ENCODE data around the gene MLPH. TPM values are rescaled to one million over a fixed set of nuclear protein-coding genes. Genes with fewer than 3 reads are reported as not detected.

Gene MLPH
- total RNA-seq, 1 donor from 2014 or later, result 0.20 TPM

DNA sequence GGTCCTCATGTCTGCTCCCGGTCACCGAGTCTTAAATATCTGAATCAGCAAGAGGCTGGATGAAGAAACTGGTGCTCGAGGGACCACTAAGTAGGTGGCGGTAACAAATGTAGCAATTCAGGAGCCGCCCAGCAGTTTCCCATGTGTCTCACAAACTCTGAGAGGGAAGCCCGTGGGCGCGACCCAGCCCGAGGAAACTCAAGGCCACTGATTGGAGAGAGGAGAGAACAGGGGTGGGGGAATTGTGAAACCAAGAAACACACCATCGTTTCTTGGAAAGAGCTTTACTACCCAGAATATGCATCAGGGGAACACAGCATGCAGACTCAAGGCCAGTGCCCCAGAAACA lies 10.8 kb downstream of the MLPH start:
- no peak for DNase-seq (ENCODE audit: low read depth in 2 of 2)

GRCh38 chr2:237498341-237498740 lies 11.3 kb downstream of the MLPH start:
- no peak for DNase-seq (ENCODE audit: low read depth in 2 of 2)

GRCh38 chr2:237500681-237501424 lies 13.8 kb downstream of the MLPH start:
- DNase-seq (ENCODE audit: low read depth in 2 of 2), result peak in 1 of 2 donors; percentile 95

DNA sequence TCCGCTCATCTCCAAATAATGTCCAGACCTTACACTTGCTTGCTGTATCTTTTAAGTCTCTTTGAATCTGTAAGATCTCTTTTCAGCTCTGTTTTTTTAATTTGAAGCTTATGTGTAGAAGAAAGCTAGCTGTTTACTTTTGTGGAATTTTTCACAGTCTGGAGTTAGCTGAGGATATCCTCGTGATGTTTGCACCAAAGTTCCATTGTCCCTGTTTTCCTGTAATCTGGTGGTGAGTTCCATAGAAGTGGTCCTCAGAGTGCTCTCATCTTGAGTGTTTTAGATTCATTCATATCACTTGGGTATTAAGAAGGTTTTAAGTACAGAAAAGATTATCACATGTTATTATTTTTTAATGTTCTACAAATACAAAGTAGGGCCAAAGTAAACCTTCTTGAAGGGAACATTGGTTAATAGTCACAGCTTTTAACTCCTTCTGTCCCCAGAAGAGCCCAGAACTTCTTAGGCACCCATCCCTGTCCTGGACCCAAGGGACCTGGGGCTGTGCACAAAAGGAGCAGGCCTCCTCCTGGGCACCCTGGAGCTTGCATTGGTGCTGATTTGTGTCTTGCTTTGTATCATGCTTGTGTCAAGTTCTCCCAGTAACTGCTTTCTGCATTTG lies 15.0 kb downstream of the MLPH start:
- DNase-seq (ENCODE audit: low read depth in 2 of 2), result peak; percentile 50 to 65

DNA sequence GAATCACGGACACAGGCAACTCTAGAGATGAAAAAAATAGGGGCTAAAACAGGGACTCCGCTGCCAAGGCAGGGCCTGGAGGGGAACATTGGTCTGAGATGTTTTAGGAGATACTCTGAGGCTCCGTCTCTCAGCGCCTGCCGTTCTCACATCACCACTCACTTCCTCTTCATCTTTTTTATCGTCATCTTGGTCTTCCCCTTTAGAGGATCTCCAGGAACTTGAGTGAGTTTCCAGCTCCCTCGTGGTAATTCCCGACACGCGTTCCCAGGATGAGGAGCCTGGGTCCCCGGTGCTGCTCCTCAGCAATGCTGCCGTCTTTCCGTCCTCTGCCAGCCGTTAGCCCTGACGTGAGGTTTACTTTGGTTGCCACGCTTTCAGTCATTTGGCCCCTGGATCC lies 16.1 kb downstream of the MLPH start:
- DNase-seq (ENCODE audit: low read depth in 2 of 2), result no peak

DNA sequence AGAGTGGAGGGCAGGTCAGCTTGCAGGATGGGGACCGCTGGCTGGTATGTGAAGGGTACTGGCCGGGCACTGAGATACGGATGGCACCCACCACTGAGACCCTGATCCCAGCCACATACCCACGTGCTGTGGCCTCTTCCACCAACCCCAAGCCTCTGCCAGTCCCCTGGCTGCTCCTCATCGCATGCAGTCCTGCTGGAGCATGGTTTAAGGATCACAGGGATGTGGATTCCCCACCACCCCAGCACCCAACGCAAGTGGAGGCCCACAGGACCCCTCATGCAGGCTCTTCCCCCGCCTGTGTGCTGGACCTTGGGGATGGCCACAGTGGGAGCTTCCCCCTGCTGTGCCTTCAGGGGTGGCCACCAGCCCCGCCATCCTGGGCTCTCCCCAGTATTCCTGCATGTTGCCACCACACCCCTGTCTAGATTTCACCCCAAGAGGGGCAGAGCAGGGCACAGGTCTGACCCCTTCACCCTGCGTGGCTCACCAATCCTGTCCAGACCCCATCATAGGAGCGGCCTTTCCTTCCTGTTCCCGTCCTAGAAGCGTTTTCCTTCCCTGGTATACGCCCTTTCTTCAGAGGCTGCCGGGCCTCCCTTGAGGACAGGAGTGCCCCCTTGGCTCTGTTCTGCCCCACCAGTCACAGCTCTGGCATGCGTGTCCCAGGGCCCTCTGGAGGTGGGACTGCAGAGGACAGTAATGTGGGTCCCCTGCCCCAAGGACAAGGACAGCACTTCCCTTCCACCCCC lies 18.3 kb downstream of the MLPH start:
- no peak for DNase-seq (ENCODE audit: low read depth in 2 of 2)

DNA sequence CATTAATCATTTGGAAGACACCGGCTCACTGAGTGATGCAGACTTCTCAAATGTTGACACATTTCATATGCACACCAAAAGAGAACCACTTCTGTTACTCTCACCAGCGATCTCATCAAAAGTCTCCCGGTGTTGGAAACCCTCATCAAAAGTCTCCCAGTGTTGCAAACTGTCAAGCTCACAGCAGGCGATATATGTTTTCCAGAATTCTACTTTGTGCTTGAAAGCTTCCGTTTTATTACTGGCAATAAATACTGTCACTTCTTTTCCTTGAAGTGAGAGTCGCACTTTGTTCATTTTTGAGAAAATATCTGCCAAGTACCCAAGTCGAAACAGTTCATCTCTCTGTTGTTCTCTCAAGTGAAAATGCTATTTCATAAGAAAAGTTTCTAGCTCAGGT lies 20.5 kb downstream of the MLPH start:
- DNase-seq (ENCODE audit: low read depth in 2 of 2), result no peak

DNA sequence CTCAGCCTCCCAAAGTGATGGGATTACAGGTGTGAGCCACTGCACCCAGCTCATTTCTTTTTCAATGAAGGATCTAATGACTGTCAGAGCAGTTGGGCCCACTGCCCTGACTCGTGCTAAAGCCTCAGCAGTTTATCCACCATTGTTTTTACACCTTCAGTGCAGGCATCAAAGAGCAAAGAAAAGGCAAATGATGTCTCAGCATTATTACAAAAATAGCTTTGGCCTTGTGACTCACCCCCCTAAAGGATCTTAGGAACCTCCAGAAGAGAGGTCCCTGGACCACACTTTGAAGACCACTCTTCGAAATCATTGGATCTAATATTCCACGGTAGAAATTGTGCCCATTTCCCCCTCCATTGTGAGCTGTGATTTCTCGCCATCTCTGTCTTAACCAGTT lies 21.3 kb downstream of the MLPH start:
- no peak for DNase-seq (ENCODE audit: low read depth in 2 of 2)

- DNase-seq (ENCODE audit: low read depth in 2 of 2), result peak in 1 of 2 donors; percentile 19
These were observed 22.1 kb downstream of the MLPH start for GRCh38 chr2:237509151-237509550.

DNA sequence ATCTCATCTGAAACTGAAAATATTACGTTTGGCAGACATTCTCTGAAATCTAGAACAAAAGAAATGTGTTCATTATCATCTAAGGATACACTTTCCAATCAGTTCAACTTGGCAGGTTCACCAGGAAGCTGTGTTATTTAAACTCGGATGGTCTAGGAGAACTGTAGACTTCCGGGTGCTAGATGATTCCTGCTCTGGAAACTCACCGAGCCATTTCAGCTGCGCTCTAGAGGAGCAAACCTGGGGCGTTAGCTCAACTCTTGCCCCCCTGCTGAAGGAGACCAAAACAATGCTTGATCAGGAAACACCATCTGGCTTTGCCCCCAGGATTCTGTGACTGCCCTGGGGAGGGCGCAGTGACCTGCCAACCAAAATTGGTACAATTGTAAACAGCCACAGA lies 22.9 kb downstream of the MLPH start:
- peak; percentile 64 to 69 for DNase-seq (ENCODE audit: low read depth in 2 of 2)

- no peak for DNase-seq (ENCODE audit: low read depth in 2 of 2)
These were observed 23.6 kb downstream of the MLPH start for GRCh38 chr2:237510502-237511217.

DNA sequence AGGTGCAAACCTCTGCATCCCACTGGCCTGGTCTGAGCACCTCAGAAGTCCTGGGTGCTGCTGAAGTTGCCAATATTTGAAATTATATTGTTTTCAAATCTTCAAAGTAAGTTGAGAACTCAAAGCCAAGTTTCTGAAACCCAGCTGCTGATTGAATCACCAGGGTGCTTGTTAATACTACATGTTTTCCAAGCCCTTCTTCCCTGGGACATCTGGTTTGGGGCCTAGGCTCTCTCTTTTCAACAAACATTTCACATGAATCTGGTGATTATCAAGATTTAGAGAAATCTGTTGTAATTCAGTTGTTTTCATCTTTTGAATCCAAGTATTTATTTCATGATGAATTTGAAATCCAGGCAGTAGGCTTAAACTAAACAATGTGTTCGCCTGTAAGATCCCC lies 24.4 kb downstream of the MLPH start:
- no peak for DNase-seq (ENCODE audit: low read depth in 2 of 2)

DNA sequence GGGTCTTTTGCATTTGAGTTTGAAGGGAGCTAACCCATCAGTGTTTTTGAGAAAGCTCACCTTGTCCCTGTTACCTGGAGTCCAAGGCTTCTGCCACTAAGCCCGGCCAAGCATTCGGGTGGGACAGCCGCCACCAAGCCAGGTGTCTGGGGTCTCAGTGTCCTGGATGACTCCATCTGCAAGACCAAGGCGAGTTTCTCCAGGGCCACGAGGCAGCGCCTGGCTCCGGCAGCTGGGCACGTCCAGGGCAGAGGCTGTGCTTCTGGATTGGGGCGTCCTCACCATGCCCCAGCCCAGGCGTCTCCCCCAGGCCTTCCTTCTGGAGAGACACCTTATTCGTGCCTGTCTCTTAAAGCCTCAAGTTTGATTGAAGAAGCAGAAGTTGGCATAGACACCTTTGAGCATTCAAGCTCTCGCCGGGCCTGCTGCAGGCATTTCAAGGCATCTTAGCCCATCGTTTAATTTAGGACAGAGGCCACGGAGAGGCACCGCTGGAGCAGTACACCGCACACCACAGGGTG lies 24.9 kb downstream of the MLPH start:
- no peak for DNase-seq (ENCODE audit: low read depth in 2 of 2)

DNA sequence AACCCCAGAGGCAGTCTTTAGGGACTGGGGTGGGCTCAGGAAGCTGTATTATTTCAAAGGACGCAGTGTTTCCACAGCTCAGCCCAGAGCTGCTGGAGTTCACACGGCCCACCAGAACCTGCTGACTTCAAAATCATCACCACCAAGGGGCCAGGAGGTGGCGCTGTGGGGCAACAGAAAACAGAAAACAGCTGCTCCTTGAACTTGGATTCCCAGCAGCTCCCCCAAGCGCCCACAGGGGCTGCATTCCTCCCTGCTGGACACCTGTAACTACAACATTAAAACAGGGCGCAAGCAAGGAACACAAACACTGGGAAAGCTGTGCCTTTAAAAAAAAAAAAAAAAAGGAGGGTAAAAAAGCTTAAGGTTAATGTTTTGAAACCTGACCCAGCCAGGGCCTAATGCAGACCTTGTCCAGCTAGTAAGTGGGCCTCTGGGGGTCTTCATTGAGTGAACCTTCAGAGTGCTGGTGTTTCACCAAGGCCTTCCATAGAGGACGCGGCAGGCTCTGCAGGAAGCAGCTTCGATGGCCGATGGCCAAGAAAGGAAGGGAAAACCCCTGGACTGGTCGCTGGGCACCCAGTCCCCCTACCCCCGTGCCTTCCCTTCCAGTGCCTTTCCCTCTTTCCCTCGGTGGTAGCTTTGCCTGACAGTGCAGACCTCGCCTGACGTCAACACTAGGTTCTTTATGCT lies 25.9 kb downstream of the MLPH start:
- peak; percentile 89 to 92 for DNase-seq (ENCODE audit: low read depth in 2 of 2)

DNA sequence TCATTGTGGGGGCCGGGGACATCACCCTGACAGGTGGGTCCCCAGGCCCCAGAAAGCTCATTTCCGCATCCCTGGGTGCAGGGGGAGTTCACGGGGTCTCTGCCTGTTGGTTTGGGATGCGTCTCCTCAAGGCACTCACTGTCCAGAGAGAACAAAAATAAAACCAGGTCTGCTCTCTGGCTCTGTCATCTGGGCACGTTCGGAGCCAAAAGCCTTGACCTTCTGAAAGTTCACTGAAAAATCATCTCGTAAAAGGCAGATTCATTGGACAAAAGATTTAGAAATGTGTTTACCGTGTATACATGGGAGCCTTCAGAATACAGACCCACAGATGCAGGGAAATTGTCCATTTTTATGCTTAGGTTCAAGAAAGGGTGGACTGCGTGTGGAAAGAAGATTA lies 26.6 kb downstream of the MLPH start:
- DNase-seq (ENCODE audit: low read depth in 2 of 2), result no peak

- no peak for DNase-seq (ENCODE audit: low read depth in 2 of 2)
These were observed 27.6 kb downstream of the MLPH start for GRCh38 chr2:237514474-237515130.

DNA sequence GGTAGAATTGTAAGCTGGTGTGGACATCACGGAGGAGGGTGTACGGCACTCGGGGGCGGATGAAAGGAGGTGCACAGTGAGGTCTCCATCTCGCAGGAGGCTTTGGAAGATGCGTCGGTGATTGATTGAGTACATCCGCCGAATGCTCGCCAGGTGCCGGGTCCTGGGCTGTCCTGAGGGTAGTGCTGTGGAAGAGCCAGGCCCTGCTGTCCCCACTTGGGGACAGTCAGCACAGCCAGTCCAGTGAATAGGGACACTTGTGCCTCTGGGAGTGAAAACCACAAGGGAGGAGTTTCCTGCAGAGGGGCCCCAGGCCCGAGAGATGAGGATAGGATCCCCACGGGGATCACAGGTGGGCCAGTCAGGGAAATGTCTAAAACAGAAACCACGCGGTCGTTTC lies 28.1 kb downstream of the MLPH start:
- DNase-seq (ENCODE audit: low read depth in 2 of 2), result no peak

DNA sequence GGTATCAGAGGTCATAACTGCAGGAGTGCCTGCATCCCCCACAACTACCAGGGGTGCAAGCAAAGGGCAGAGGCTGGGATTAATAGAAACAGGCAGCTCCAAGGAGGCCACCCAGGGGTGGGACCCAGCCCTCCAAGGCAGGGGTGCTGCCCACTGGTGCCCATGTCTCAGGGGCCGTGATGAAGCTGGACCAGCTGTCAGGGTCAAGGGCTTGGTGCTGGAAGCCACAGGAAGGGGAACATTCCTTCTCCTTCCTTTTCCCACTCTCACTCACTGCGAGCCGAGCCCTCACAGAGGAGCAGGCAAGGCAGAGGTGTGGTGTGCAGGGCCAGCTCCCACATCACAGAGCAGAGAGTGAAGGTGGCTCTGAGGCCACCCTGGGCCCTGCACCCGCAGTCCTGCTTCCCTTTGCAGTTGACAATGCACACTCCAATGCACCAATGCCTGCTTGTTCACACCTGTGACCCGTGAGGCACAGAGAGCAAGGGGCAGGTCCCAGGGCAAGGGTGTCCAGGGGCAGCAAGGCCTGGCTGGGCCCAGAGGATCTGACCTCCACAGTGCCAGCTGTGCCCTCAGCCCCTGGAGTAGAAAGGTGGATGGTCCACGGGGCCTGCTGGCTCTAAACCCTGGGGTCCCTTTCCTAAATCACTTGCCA lies 28.7 kb downstream of the MLPH start:
- no peak for DNase-seq (ENCODE audit: low read depth in 2 of 2)

DNA sequence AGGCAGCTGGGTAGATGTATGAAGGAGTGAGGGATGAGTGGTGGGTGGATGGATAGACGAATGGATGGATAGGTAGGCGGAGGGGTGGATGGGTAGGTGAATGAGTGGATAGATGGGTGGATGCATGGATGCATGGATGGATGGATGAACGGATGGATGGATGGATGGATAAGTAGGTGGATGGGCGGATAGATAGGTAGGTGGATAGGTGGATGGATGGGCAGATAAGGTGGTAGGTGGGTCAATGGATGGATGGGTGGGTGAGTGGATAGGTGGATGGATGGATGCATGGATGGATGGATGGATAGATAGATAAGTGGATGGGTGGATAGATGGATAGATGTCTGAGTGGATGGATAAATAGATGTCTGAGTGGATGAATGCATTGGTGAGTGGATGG lies 30.1 kb downstream of the MLPH start:
- no peak for DNase-seq (ENCODE audit: low read depth in 2 of 2)

DNA sequence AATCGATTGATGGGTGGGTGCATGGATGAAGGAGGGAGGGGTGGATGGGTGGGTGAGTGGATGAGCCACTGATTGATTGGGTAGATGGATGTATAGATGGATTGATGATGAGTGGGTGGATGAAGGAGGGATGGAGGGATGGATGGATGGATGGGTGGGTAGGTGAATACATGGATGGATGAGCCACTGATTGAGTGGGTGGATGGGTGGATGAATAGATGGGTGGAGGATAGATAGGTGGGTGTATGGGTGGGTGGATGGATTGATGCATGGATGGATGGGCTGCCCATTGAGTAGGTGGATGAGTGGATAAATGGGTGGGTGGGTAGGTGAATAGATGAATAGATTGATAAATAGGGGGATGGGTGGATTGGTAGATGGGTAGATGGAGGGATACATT lies 30.9 kb downstream of the MLPH start:
- DNase-seq (ENCODE audit: low read depth in 2 of 2), result no peak
